Keratinocyte (primary cell): ENCODE data around the gene NKD1. TPM values are rescaled to one million over a fixed set of nuclear protein-coding genes. Genes with fewer than 3 reads are reported as not detected.

Experiments used
- DNase-seq: peaks from one replicate; pipeline ENCODE4 v3.0.0-alpha.2; 2011; ENCODE audit warnings: low read depth, missing footprints, low spot score
- FAIRE-seq: peaks from 2 replicates; lab custom pipeline; 2011; peaks lifted over from hg19 to GRCh38; lab: Jason Lieb, UNC
- H2AFZ ChIP-seq: 2 replicates; pipeline ENCODE4 v1.6.0; 2012; ENCODE audit warnings: low read length, control low read depth, inconsistent platforms; ENCODE audit not compliant: control insufficient read depth
- H3K27ac ChIP-seq: 2 replicates; pipeline ENCODE4 v1.5.1; 2011; ENCODE audit warnings: low read length; ENCODE audit not compliant: control insufficient read depth, insufficient read depth
- H3K27me3 ChIP-seq: 3 replicates; pipeline ENCODE4 v1.6.0; 2011; ENCODE audit warnings: low read length; ENCODE audit not compliant: control insufficient read depth, insufficient read depth; ENCODE audit errors: extremely low read depth
- H3K36me3 ChIP-seq, 2 experiments: 2 replicates in 1 of 2; 3 replicates in 1 of 2; pipeline ENCODE4 v1.5.1; 2011; ENCODE audit warnings: low read length in 2 of 2, mild to moderate bottlenecking in 1 of 2; ENCODE audit not compliant: control insufficient read depth in 2 of 2, insufficient read depth in 2 of 2; ENCODE audit errors: extremely low read depth in 1 of 2
- H3K4me1 ChIP-seq: 3 replicates; pipeline ENCODE4 v1.5.1; 2011; ENCODE audit warnings: low read length; ENCODE audit not compliant: control insufficient read depth, insufficient read depth; ENCODE audit errors: extremely low read depth
- H3K4me2 ChIP-seq: 3 replicates; pipeline ENCODE4 v1.6.0; 2011; ENCODE audit warnings: low read depth, low read length; ENCODE audit not compliant: control insufficient read depth, insufficient read depth; ENCODE audit errors: extremely low read depth
- H3K4me3 ChIP-seq, 3 experiments: fragments of 200-600 bp in 1 of 3; sonication (generic) in 1 of 3; 2 replicates in 2 of 3; 3 replicates in 1 of 3; pipeline ENCODE4 v1.5.1; 2011 to 2016; ENCODE audit warnings: low read length in 3 of 3, mild to moderate bottlenecking in 3 of 3, control low read depth in 2 of 3, inconsistent platforms in 1 of 3, low read depth in 1 of 3, mixed read lengths in 1 of 3, mixed run types in 1 of 3, moderate library complexity in 1 of 3; ENCODE audit not compliant: control insufficient read depth in 2 of 3, insufficient read depth in 2 of 3; ENCODE audit errors: extremely low read depth in 1 of 3
- H3K79me2 ChIP-seq: 2 replicates; pipeline ENCODE4 v1.6.0; 2012; ENCODE audit warnings: low read length; ENCODE audit not compliant: control insufficient read depth, insufficient read depth
- H3K9ac ChIP-seq: 3 replicates; pipeline ENCODE4 v1.6.0; 2011; ENCODE audit warnings: low read length; ENCODE audit not compliant: control insufficient read depth, insufficient read depth; ENCODE audit errors: extremely low read depth
- H3K9me1 ChIP-seq: 3 replicates; pipeline ENCODE4 v1.6.0; 2011; ENCODE audit warnings: low read length; ENCODE audit not compliant: control insufficient read depth, insufficient read depth; ENCODE audit errors: extremely low read depth
- H3K9me3 ChIP-seq: 2 replicates; pipeline ENCODE4 v1.5.1; 2012; ENCODE audit warnings: low read depth, low read length; ENCODE audit not compliant: control insufficient read depth
- H4K20me1 ChIP-seq: 3 replicates; pipeline ENCODE4 v1.6.0; 2011; ENCODE audit warnings: low read length; ENCODE audit not compliant: control insufficient read depth, insufficient read depth; ENCODE audit errors: extremely low read depth
- CTCF ChIP-seq, 3 experiments: IDR thresholded peaks in 1 of 3; conservative IDR thresholded peaks in 1 of 3; optimal IDR thresholded peaks in 1 of 3; 2 replicates in 2 of 3; 3 replicates in 1 of 3; pipeline versions ENCODE3 to v1.5.1; 2011; ENCODE audit warnings: low read length in 3 of 3, mild to moderate bottlenecking in 3 of 3, moderate library complexity in 2 of 3, control low read depth in 1 of 3, inconsistent platforms in 1 of 3; ENCODE audit not compliant: insufficient read depth in 2 of 3; ENCODE audit errors: extremely low read depth in 1 of 3
- EZH2 ChIP-seq: IDR thresholded peaks from one replicate; pipeline ENCODE4 v1.6.1; 2012; ENCODE audit warnings: inconsistent platforms, mild to moderate bottlenecking, low read length, moderate library complexity
- dilution Hi-C: fragments of 300-500 bp; cut with MboI; formaldehyde crosslinking; loops from one replicate; pipeline ENCODE4 v1.7.0; 2020; ENCODE audit warnings: low sequenced_read_pairs; ENCODE audit not compliant: extremely low pct_ligation_motif_present
- polyA plus RNA-seq, 5 experiments: library from polyadenylated mRNA; depleted of rRNA in 3 of 5; stranded (reverse) in 3 of 5; stranded (forward) in 1 of 5; unstranded in 1 of 5; fragments of >200 nt; gene quantifications; 1 replicate in 1 of 5; 2 replicates in 3 of 5; 3 replicates in 1 of 5; pipeline versions ENCODE4 v1.2.1 to v1.2.3, GENCODE V29; 2011 to 2012; ENCODE audit warnings: missing spikeins in 2 of 5, low read depth in 1 of 5, low replicate concordance in 1 of 5

NKD1 gene
- polyA plus RNA-seq, 1 donor (not counting 4 experiments of a cell fraction or from before 2014, with no cell fraction given), result 0.62 TPM

- TF ChIP-seq CTCF (optimal IDR thresholded peaks at IDR 0.05 in 1 of 3, IDR thresholded peaks at IDR 0.05 in 1 of 3, conservative IDR thresholded peaks at IDR 0.05 in 1 of 3; ENCODE audit: extremely low read depth in 1 of 3, insufficient read depth in 2 of 3, low read length in 3 of 3), result no peak
- TF ChIP-seq EZH2, result no peak
- H3K9ac ChIP-seq, result no peak overlapping the region
- no peaks in the 10 kb centered on the region for H3K27me3 ChIP-seq
- no peaks in the 10 kb centered on the region for H3K9me3 ChIP-seq
- DNase-seq, result no peak
- dilution Hi-C loops, result no loop called here
- H3K4me2 ChIP-seq, result no peak overlapping the region
- H3K79me2 ChIP-seq, result no peaks in the 10 kb centered on the region
- H3K27ac ChIP-seq, result no peak overlapping the region
- no peaks in the 10 kb centered on the region for H3K36me3 ChIP-seq
- H3K4me3 ChIP-seq, result no peak overlapping the region
- peaks cover 3% of the 10 kb centered on the region for H3K4me1 ChIP-seq
- H2AFZ ChIP-seq, result no peak overlapping the region
- H4K20me1 ChIP-seq, result no peaks in the 10 kb centered on the region
- FAIRE-seq, result no peak
- no peaks in the 10 kb centered on the region for H3K9me1 ChIP-seq
Measured at GRCh38 chr16:50580180-50580798, 32.1 kb downstream of the NKD1 start.

GRCh38 chr16:50581845-50582244 lies 33.6 kb downstream of the NKD1 start:
- Histone ChIP-seq H3K4me1 (peaks cover 3% of the 10 kb centered on the region), H3K79me2 (no peaks in the 10 kb centered on the region)
- dilution Hi-C loops, result no loop called here

More at GRCh38 chr16:50581845-50582244, 33.6 kb downstream of the NKD1 start:
- FAIRE-seq, result no peak
- H3K9ac ChIP-seq, result no peak overlapping the region
- H3K27ac ChIP-seq, result no peak overlapping the region
- H4K20me1 ChIP-seq, result no peaks in the 10 kb centered on the region
- H2AFZ ChIP-seq, result no peak overlapping the region
- no peak overlapping the region for H3K4me3 ChIP-seq
- H3K9me3 ChIP-seq, result no peaks in the 10 kb centered on the region
- no peak for DNase-seq
- no peaks in the 10 kb centered on the region for H3K36me3 ChIP-seq
- no peaks in the 10 kb centered on the region for H3K27me3 ChIP-seq
- no peaks in the 10 kb centered on the region for H3K9me1 ChIP-seq
- no peak overlapping the region for H3K4me2 ChIP-seq
- no peak for TF ChIP-seq CTCF (optimal IDR thresholded peaks at IDR 0.05 in 1 of 3, IDR thresholded peaks at IDR 0.05 in 1 of 3, conservative IDR thresholded peaks at IDR 0.05 in 1 of 3; ENCODE audit: extremely low read depth in 1 of 3, insufficient read depth in 2 of 3, low read length in 3 of 3)
- no peak for TF ChIP-seq EZH2
